Measurements from ENCODE around the gene CRIP1.
A peak's percentile ranks its signal among the peaks of the same experiment; 100 is the strongest.

CRIP1 gene

DNA sequence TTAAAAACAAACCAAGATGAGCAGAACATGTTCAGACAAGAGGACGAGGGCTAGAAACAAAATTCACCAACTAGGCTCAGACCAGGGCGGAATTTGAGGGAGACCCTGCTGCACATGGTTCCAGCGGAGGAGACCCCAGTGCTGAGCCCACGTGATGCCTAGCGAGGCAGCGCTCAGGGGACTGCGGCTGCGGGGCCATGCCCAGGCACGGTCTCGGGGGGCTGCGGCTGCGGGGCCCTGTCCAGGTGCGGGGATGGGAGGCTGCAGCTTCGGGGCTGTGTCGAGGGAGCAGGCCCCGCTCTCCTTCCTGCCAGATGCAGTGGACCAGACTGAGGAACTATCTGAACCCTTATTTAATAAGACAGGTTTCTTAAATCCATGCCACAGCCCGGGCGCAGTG, 24.8 kb upstream of the CRIP1 start:
- no peak overlapping the region for H3K27ac Mint-ChIP-seq
- no peaks in the 10 kb centered on the region for H3K27me3 Mint-ChIP-seq
- peaks cover 2% of the 10 kb centered on the region for H3K36me3 Mint-ChIP-seq
- H3K9me3 Mint-ChIP-seq = no peaks in the 10 kb centered on the region
- H3K4me3 Mint-ChIP-seq = no peak overlapping the region
- H3K4me1 Mint-ChIP-seq = no peaks in the 10 kb centered on the region

DNA sequence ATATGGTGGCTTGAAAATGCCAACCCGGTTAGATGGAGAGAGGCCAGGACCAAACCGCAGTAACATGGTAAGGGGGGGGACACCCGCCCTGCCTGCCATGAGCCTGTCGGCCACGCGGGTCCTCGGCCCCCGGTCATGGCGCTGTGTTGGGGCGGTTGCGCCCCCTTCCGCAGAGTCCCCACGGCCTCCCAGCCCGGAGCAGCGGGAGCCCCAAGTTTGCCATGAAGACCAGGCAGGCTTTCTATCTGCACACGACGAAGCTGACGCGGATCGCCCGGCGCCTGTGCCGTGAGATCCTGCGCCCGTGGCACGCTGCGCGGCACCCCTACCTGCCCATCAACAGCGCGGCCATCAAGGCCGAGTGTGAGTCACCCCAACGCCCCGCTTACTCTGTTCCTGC, 22.2 kb upstream of the CRIP1 start:
- Mint-ChIP-seq H3K36me3 (peaks cover 2% of the 10 kb centered on the region), H3K9me3 (no peaks in the 10 kb centered on the region), H3K4me3 (no peak overlapping the region), H3K27me3 (no peaks in the 10 kb centered on the region), H3K27ac (no peak overlapping the region), H3K4me1 (no peaks in the 10 kb centered on the region)

DNA sequence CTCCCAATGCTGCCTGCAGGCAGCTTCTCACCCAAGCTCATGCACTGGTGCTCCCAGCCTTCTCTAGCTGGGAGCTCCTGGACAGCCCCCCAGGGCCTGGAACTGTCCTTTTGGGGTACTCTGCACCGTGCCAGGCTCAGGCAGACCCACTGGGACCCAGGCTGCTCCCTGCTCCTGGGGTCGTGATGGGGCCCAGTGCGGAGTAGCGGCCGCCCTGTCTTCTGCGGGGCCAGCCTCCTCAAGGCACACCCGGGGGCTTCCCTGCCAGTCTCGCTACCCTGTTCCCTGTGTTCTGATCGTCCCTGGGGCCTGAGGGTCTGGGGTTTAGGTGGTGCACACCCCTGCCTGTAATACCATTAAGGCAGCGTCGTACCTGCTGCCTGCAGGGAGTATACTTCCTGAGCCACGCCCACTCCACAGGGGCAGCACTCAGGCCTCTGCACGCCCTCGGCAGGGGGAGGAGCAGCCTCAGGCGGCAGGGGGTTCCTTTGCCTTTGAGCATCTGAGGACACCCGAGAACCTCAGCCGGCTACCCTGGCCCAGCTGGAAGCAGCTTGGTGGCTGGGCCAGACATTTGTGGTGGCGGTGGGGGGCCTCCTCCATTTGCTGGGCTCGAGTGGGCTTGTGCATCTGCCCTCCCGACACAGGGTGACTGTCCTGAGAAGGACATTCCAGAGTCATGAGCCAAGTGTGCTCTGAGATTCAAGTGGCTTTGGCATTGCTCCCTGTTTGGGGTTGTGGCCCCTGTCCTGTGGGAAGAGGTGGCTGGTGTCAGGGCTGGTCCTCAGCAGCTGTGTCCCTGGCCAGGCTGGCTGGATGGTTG, 21.3 kb upstream of the CRIP1 start:
- H3K36me3 Mint-ChIP-seq = peaks cover 2% of the 10 kb centered on the region
- H3K27ac Mint-ChIP-seq = no peak overlapping the region
- no peaks in the 10 kb centered on the region for H3K9me3 Mint-ChIP-seq
- no peaks in the 10 kb centered on the region for H3K27me3 Mint-ChIP-seq
- no peaks in the 10 kb centered on the region for H3K4me1 Mint-ChIP-seq
- no peak overlapping the region for H3K4me3 Mint-ChIP-seq

DNA sequence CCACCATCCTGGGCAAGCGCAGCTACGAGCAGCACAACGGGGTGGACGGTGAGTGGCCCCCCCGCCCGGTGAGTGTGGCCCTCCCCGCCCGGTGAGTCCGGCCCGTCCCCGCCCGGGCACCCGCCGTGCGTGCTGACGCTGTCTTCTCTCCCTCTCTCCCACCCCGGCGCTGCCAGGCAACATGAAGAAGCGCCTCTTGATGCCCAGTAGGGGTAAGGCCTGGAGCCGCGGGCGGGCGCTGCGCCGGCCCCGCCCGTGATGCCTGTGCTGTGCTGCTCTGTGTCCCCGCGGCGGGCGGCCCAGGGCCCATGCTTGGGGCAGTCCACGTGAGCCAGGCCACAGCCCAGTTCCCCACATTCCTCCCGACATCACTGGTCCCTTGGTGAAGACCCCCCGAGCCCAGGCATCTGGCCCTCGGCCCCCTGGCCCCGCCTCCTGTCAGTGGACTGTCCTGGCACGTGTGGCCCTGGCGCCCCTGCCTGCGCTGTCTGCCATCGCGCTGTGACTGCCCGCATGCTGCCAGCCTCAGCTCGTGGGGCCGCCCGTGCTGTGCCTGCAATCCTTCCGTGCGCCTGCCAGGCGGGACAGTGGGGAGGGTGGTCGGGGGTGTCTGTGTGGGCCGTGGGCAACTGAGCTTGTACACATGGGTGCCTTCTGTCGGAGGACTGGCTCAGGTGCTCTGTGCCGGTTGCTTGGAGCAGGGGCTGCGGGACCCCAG, 20.0 kb upstream of the CRIP1 start:
- H3K27me3 Mint-ChIP-seq = no peaks in the 10 kb centered on the region
- no peaks in the 10 kb centered on the region for H3K4me1 Mint-ChIP-seq
- peaks cover 2% of the 10 kb centered on the region for H3K36me3 Mint-ChIP-seq
- no peak overlapping the region for H3K27ac Mint-ChIP-seq
- no peak overlapping the region for H3K4me3 Mint-ChIP-seq
- H3K9me3 Mint-ChIP-seq = no peaks in the 10 kb centered on the region

DNA sequence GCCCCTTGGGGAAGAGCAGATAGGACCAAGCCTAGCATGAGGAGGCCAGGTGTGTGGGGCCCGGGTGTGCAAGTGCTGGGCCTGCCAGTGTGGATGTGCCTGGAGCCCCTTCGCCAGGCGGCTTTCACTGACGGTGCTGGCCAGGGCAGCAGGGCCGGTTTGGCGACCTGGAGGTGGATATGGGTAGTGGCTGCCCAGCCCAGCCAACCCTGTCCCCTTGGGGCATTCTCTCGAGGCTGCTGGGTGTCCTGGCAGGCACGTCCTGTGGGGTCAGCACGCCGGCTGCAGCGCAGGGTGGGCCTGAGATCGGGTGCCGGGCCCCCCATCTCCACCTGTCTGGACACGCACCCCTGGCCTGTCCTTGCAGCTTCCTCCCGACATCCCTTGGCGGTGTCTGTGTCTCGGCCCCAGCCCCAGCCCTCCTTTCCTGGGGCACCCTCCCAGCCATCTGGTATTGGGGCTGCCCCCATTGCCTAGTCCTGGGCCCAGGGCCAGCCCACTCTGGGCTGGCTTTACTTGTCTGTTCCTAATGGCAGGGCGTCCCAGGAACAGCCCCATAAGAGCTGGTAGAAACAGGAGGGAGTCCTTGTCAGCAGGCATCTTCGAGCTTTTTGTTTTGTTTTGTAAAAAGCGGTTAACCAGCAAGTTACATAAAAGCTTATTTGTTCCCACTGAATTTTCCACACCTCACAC, 19.3 kb upstream of the CRIP1 start:
- Mint-ChIP-seq H3K9me3 (no peaks in the 10 kb centered on the region), H3K4me1 (no peaks in the 10 kb centered on the region), H3K36me3 (peaks cover 2% of the 10 kb centered on the region), H3K27me3 (no peaks in the 10 kb centered on the region), H3K27ac (no peak overlapping the region), H3K4me3 (no peak overlapping the region)

DNA sequence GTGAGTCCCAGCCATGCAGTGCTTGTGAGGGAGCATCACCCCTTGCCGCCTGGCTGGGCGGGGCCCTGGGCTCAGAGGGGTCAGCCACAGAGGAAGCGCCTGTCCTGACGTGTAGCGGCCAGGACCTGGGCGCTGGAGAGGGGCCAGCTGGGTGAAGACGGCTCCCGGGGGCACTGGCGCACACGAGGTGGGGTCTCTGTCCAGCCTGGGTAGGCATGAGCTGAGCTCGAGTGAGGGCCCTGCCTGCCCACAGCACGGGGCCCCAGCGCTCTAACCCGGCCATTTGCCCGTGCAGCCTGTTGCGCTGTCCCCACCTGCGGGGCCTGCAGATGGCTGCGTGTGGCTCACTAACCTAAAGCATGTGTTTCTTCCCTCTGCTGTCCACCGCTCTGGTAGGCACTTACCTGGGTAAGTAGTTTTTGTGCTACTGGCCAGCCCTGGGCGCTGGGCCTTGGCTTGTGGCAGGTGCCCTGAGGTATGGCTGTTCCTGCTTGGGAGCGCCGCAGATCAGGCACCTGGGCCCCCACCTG, 18.7 kb upstream of the CRIP1 start:
- Mint-ChIP-seq H3K36me3 (peaks cover 2% of the 10 kb centered on the region), H3K4me3 (no peak overlapping the region), H3K27ac (no peak overlapping the region), H3K9me3 (no peaks in the 10 kb centered on the region), H3K27me3 (no peaks in the 10 kb centered on the region), H3K4me1 (no peaks in the 10 kb centered on the region)

DNA sequence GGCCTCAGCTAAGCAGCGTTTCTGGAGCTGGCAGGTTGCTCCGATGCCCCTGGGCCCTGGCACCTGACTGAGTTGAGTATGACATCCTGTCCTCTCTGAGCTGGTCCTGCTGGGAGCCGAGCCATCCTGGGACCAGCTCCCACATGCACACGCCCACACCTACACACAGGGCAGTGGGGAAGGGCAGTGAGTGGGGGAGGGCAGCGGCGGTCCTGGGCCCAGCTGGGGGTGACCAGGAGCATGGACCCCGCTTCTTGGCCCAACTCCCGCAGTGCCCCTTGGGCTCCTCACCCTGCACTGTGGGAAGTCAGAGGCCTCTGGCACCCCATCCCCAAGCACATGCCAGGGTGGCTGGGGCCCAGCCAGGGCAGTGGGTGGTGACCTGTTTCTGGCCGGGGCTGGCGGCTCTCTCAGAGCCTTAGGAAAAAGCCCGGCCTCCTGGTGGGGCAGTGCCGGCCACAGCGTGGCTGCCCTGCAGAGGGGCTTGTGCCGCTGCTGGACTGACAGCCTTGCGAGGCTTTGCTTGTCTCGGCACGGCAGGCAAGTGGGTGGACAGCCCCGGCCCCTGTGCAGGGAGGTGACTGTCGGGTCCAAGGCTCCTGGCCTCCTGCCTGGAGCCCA, 18.0 kb upstream of the CRIP1 start:
- H3K27ac Mint-ChIP-seq = no peak overlapping the region
- H3K36me3 Mint-ChIP-seq = no peaks in the 10 kb centered on the region
- H3K4me1 Mint-ChIP-seq = no peaks in the 10 kb centered on the region
- H3K9me3 Mint-ChIP-seq = no peaks in the 10 kb centered on the region
- no peaks in the 10 kb centered on the region for H3K27me3 Mint-ChIP-seq
- H3K4me3 Mint-ChIP-seq = no peak overlapping the region

DNA sequence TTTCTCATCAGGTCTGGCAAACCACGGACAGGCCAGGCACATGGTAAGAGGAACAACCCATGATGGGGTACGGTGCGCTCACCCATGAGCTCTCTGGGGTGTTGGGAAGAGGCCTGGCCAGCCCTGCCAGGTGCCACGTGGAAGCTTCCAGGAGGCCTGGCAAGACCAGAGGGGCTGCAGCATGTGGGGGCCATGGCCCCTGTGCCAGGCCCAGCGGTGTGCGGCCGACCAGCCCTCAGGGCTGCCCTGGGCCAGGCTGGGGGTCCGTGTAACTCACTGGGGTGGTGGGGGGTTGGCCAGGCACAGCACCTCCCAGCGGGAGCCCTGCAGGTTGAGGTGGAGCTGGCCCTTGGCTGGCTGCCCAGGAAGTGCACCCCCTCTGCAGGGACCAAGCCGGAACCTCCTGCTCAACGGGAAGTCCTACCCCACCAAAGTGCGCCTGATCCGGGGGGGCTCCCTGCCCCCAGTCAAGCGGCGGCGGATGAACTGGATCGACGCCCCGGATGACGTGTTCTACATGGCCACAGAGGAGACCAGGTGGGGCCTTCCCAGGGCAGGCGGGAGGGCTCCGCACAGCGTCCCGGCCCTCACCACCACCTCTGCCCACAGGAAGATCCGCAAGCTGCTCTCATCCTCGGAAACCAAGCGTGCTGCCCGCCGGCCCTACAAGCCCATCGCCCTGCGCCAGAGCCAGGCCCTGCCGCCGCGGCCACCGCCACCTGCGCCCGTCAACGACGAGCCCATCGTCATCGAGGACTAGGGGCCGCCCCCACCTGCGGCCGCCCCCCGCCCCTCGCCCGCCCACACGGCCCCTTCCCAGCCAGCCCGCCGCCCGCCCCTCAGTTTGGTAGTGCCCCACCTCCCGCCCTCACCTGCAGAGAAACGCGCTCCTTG, 17.0 kb upstream of the CRIP1 start:
- no peak overlapping the region for H3K27ac Mint-ChIP-seq
- H3K27me3 Mint-ChIP-seq = no peaks in the 10 kb centered on the region
- H3K36me3 Mint-ChIP-seq = no peaks in the 10 kb centered on the region
- H3K9me3 Mint-ChIP-seq = no peaks in the 10 kb centered on the region
- no peak overlapping the region for H3K4me3 Mint-ChIP-seq
- H3K4me1 Mint-ChIP-seq = no peaks in the 10 kb centered on the region

DNA sequence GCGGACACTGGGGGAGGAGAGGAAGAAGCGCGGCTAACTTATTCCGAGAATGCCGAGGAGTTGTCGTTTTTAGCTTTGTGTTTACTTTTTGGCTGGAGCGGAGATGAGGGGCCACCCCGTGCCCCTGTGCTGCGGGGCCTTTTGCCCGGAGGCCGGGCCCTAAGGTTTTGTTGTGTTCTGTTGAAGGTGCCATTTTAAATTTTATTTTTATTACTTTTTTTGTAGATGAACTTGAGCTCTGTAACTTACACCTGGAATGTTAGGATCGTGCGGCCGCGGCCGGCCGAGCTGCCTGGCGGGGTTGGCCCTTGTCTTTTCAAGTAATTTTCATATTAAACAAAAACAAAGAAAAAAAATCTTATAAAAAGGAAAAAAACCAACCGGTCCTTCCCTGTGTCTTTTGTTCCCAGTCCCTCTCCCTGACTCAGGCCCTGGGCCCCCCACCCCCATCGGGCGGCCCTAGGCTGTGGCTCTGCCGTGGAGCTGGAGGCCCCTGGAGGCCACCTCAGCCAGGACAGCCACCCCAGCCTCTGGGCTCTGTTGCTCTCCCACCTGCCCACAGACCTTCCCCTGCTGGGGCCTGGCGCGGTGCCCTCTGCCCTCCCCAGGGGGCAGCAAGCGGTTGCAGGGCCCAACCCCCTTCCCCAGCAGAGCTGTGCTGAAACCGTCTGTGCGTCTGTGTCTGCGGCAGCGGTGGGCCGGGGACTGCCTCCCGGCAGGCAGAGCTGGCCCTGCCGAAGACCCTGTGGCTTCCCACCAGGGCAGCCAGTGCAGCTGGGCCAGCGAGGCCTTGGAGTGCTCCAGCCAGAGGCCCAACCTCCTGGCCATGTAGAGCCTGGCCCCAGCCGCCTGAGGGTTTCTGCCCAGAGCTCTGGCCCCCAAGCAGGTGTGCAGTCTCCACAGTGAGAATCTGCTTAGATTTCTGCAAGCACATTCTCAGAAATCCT, 16.1 kb upstream of the CRIP1 start:
- H3K4me1 Mint-ChIP-seq = no peaks in the 10 kb centered on the region
- no peak overlapping the region for H3K4me3 Mint-ChIP-seq
- H3K27ac Mint-ChIP-seq = no peak overlapping the region
- no peaks in the 10 kb centered on the region for H3K36me3 Mint-ChIP-seq
- H3K9me3 Mint-ChIP-seq = no peaks in the 10 kb centered on the region
- H3K27me3 Mint-ChIP-seq = no peaks in the 10 kb centered on the region

DNA sequence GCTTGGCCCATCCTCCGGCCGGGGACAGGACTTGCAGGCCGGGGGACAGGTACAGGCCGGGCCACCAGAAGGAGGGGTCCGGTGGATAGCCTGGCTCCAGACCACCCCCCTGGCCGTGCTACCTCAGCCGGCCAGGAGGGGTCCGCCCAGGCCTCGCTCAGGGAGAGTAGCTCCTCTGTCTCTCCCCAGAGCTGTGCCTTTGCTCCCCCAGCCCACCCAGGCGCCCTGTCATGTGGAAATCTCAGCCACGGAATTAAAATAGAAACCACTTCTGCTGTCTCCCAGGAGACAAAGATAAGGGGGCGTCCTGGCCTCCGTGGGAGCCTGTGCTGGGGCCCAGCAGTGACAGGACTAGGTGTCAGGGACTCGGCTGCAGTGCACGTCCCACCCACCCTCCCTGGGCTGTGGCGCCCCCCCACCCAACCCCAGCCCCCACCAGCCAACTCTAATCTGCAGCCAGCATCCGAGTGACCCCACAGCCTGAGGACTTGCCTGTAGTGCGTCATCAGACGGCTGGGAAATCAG, 15.3 kb upstream of the CRIP1 start:
- no peak overlapping the region for H3K27ac Mint-ChIP-seq
- H3K36me3 Mint-ChIP-seq = no peaks in the 10 kb centered on the region
- no peaks in the 10 kb centered on the region for H3K27me3 Mint-ChIP-seq
- no peak overlapping the region for H3K4me3 Mint-ChIP-seq
- no peaks in the 10 kb centered on the region for H3K4me1 Mint-ChIP-seq
- H3K9me3 Mint-ChIP-seq = no peaks in the 10 kb centered on the region

DNA sequence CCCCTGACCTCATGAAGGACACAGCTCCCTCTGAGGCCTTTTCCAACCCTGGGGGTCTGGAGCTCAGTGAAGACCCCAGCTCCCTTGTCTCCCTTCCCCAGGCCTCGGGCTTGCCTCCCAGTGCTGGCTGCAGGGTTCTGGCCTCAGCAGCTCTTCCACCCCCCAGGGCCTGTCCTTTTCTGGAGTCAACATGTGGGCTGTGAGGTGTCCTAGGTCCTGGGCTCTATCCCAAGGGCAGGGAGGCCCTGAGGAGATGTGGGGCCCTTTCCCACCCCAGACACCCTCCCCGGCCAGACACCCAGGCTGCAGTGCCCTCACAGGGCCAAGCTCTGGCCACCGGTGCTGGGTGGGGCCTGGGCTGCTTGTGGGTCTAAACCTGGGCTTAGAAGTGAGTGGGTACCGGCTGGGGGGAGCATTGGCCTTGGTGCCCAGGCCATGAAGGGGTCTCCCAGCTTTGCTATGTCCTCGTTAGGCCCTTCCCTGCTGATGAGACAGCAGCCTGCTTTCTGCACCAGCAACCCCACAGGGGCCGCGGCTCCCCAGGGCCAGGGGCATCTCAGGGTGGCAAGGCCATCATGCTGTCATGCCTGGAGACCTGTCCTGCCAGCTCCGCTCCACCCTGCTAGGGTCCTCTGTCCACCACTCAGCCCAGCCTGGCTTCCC, 14.7 kb upstream of the CRIP1 start:
- no peak overlapping the region for H3K27ac Mint-ChIP-seq
- H3K27me3 Mint-ChIP-seq = no peaks in the 10 kb centered on the region
- H3K4me3 Mint-ChIP-seq = no peak overlapping the region
- no peaks in the 10 kb centered on the region for H3K36me3 Mint-ChIP-seq
- H3K4me1 Mint-ChIP-seq = no peaks in the 10 kb centered on the region
- no peaks in the 10 kb centered on the region for H3K9me3 Mint-ChIP-seq

DNA sequence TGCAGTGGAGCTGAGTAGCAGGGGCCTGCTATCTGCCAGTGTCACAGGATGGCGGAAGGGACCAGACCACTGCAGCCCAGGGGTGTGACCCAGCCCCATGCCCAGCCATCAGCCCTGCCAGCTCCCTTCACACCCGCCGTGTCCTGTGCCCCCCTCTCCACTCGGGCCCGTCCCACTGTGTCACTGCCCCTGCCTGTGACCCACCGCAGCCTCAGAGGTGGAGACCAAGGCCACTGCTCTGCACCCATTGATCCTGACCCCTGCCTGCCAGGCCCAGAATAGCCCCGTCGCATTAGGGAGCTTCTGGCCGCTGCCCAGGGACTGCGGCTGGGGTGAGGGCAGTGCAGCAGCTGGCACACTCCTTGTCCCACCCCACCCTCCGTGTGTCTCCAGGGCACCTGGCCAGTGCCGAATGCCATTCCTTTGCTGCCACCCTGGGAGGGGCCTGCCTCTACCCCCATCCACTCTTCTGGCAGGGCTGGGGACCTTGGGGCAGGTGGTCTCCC, 14.1 kb upstream of the CRIP1 start:
- Mint-ChIP-seq H3K9me3 (no peaks in the 10 kb centered on the region), H3K4me3 (no peak overlapping the region), H3K4me1 (peaks cover 6% of the 10 kb centered on the region), H3K27ac (no peak overlapping the region), H3K36me3 (no peaks in the 10 kb centered on the region), H3K27me3 (no peaks in the 10 kb centered on the region)

DNA sequence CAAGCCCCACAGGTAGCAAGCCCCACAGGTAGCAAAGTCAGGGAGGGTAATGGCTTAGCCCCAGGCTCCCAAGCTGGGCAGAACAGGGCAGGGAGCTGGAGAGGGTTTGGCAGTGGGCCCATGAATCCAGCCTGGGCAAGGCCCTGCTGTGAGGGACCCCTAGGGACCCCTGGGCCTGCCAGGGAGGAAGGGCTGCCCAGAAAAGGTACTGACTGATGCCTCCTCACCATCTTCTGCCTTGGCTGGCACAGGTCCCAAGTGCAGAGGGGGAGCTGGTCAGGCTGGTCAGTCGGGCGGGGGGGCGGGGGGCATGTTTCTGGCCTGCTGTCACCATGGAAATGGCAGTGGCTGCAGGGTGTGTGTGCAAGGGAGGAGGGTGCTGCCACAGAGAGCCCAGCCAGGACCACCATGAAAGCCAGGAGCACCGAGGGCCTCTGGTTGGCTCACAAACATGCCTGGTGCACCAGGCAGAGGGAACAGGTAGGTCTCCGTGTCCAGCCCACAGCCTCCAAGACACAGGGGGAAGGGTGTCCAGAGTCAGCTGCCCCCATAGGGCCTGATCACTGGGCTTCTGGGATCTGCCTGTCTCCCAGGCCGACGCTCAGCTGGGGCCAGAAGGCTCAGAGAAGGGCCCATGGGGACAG, 13.5 kb upstream of the CRIP1 start:
- Mint-ChIP-seq H3K4me3 (peak overlapping the region; percentile 51), H3K27me3 (no peaks in the 10 kb centered on the region), H3K36me3 (no peaks in the 10 kb centered on the region), H3K27ac (no peak overlapping the region), H3K4me1 (peaks cover 6% of the 10 kb centered on the region), H3K9me3 (no peaks in the 10 kb centered on the region)

All from activated naive CD4-positive, alpha-beta T cell treated with anti-CD3 and anti-CD28 coated beads, Interleukin-2, amount 50 U/mL, for 24 hours (primary cell).